Ovary (tissue), 3 donors: ENCODE data around the gene CYP4F2.

Source experiments
- CTCF ChIP-seq, 3 donors: fragments of 450-650 bp in 2 of 3; fragments of 200-600 bp in 1 of 3; IDR thresholded peaks; one replicate each; pipeline versions ENCODE4 v1.5.1 to v1.8.0; 2016 to 2022; ENCODE audit warnings: antibody characterized with exemption in 3 of 3, mild to moderate bottlenecking in 1 of 3
- POLR2A ChIP-seq: fragments of 450-650 bp; IDR thresholded peaks from one replicate; pipeline ENCODE4 v1.6.1; 2017; ENCODE audit warnings: antibody characterized with exemption, mild to moderate bottlenecking, moderate library complexity
- donor health status: DM: no; HTN: no; CAD: no.

DNA sequence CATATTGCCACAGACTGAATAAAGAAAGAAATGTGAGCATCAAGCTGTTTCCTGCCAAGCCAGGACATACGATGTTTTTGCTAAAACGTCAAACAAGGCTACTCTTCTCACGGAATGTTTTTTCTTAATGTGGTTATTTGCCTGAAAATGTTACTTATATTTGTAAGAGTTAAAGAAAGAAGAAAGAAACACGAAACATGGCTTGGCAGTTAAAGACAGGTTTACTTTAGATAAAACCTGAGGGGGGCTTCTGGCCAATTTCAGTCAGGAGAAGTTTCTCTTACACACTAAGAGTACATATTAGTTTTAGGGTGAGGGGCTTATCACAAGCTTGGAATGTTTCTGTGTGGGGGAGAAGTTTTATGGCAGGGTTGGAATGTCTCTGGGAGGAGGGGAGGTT lies 46.5 kb upstream of the CYP4F2 start:
- TF ChIP-seq CTCF (IDR thresholded peaks at IDR 0.05) (no peak), POLR2A (no peak)
